ENCODE measurements around the gene LTBP1. TPM values are rescaled to one million over a fixed set of nuclear protein-coding genes. Genes with fewer than 3 reads are reported as not detected.

The LTBP1 gene
- polyA plus RNA-seq, 1 donor (not counting 4 experiments of a cell fraction or from before 2014, with no cell fraction given): 9.2 TPM

- H3K9me1 ChIP-seq (ENCODE audit: control insufficient read depth, extremely low read depth, insufficient read depth, low read length): no peaks in the 10 kb centered on the region
- H3K4me3 ChIP-seq (ENCODE audit: control insufficient read depth in 2 of 3, extremely low read depth in 1 of 3, insufficient read depth in 2 of 3, low read depth in 1 of 3, low read length in 3 of 3): no peak overlapping the region
- H2AFZ ChIP-seq (ENCODE audit: control insufficient read depth, low read length): no peak overlapping the region
- DNase-seq (ENCODE audit: low read depth, low spot score) (no peak), FAIRE-seq (no peak)
- H3K79me2 ChIP-seq (ENCODE audit: control insufficient read depth, insufficient read depth, low read length): no peaks in the 10 kb centered on the region
- no peaks in the 10 kb centered on the region for H4K20me1 ChIP-seq (ENCODE audit: control insufficient read depth, extremely low read depth, insufficient read depth, low read length)
- peaks cover 10% of the 10 kb centered on the region for H3K4me1 ChIP-seq (ENCODE audit: control insufficient read depth, extremely low read depth, insufficient read depth, low read length)
- H3K9ac ChIP-seq (ENCODE audit: control insufficient read depth, extremely low read depth, insufficient read depth, low read length): no peak overlapping the region
- H3K27ac ChIP-seq (ENCODE audit: control insufficient read depth, insufficient read depth, low read length): no peak overlapping the region
- no peaks in the 10 kb centered on the region for H3K9me3 ChIP-seq (ENCODE audit: control insufficient read depth, low read depth, low read length)
- H3K4me2 ChIP-seq (ENCODE audit: control insufficient read depth, extremely low read depth, insufficient read depth, low read depth, low read length): no peak overlapping the region
- no peaks in the 10 kb centered on the region for H3K27me3 ChIP-seq (ENCODE audit: control insufficient read depth, extremely low read depth, insufficient read depth, low read length)
- H3K36me3 ChIP-seq (ENCODE audit: control insufficient read depth in 2 of 2, extremely low read depth in 1 of 2, insufficient read depth in 2 of 2, low read length in 2 of 2): no peaks in the 10 kb centered on the region
- no peak for TF ChIP-seq EZH2 (IDR thresholded peaks at IDR 0.05; ENCODE audit: low read length)
- TF ChIP-seq, protein P1, sequence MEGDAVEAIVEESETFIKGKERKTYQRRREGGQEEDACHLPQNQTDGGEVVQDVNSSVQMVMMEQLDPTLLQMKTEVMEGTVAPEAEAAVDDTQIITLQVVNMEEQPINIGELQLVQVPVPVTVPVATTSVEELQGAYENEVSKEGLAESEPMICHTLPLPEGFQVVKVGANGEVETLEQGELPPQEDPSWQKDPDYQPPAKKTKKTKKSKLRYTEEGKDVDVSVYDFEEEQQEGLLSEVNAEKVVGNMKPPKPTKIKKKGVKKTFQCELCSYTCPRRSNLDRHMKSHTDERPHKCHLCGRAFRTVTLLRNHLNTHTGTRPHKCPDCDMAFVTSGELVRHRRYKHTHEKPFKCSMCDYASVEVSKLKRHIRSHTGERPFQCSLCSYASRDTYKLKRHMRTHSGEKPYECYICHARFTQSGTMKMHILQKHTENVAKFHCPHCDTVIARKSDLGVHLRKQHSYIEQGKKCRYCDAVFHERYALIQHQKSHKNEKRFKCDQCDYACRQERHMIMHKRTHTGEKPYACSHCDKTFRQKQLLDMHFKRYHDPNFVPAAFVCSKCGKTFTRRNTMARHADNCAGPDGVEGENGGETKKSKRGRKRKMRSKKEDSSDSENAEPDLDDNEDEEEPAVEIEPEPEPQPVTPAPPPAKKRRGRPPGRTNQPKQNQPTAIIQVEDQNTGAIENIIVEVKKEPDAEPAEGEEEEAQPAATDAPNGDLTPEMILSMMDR (optimal IDR thresholded peaks at IDR 0.05 in 1 of 3, IDR thresholded peaks at IDR 0.05 in 1 of 3, conservative IDR thresholded peaks at IDR 0.05 in 1 of 3; ENCODE audit: extremely low read depth in 1 of 3, insufficient read depth in 2 of 3, low read length in 3 of 3): no peak
- dilution Hi-C loops (cut with MboI; ENCODE audit: extremely low pct_ligation_motif_present, low sequenced_read_pairs): no loop called here
Observed at GRCh38 chr2:33077311-33077710, 130.6 kb downstream of the LTBP1 start.

DNA sequence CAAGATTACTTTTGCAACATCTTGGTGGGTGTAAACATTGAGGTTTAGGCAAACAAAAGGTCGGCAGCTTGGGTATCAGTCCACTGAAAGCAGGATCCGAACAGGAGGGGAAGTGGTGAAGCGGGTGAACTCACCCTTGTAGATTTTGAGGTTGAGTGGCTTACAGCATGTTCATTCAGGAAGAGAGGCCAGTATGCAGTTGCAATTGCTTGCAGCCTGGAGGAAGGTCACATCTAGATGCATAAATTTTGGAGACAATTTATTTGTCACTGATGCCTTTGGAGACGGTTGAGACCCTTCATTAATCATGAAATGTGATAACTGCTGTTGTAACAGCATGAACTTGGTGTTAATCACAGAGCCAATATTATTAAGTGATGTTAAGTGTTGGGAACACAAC is 131.1 kb downstream of the LTBP1 start:
- no peak overlapping the region for H3K27ac ChIP-seq (ENCODE audit: control insufficient read depth, insufficient read depth, low read length)
- no peak for DNase-seq (ENCODE audit: low read depth, low spot score)
- TF ChIP-seq EZH2 (IDR thresholded peaks at IDR 0.05; ENCODE audit: low read length): no peak

GRCh38 chr2:33081691-33082090 is 134.9 kb downstream of the LTBP1 start:
- Histone ChIP-seq H3K27me3 (ENCODE audit: control insufficient read depth, extremely low read depth, insufficient read depth, low read length) (no peaks in the 10 kb centered on the region), H3K9ac (ENCODE audit: control insufficient read depth, extremely low read depth, insufficient read depth, low read length) (no peak overlapping the region), H3K36me3 (ENCODE audit: control insufficient read depth in 2 of 2, extremely low read depth in 1 of 2, insufficient read depth in 2 of 2, low read length in 2 of 2) (no peaks in the 10 kb centered on the region), H3K4me3 (ENCODE audit: control insufficient read depth in 2 of 3, extremely low read depth in 1 of 3, insufficient read depth in 2 of 3, low read depth in 1 of 3, low read length in 3 of 3) (no peak overlapping the region), H3K4me2 (ENCODE audit: control insufficient read depth, extremely low read depth, insufficient read depth, low read depth, low read length) (no peak overlapping the region), H3K4me1 (ENCODE audit: control insufficient read depth, extremely low read depth, insufficient read depth, low read length) (peaks cover 10% of the 10 kb centered on the region), H4K20me1 (ENCODE audit: control insufficient read depth, extremely low read depth, insufficient read depth, low read length) (no peaks in the 10 kb centered on the region), H3K27ac (ENCODE audit: control insufficient read depth, insufficient read depth, low read length) (no peak overlapping the region), H3K79me2 (ENCODE audit: control insufficient read depth, insufficient read depth, low read length) (no peaks in the 10 kb centered on the region), H3K9me1 (ENCODE audit: control insufficient read depth, extremely low read depth, insufficient read depth, low read length) (no peaks in the 10 kb centered on the region), H3K9me3 (ENCODE audit: control insufficient read depth, low read depth, low read length) (no peaks in the 10 kb centered on the region), H2AFZ (ENCODE audit: control insufficient read depth, low read length) (no peak overlapping the region)
- no peak for DNase-seq (ENCODE audit: low read depth, low spot score)
- TF ChIP-seq, protein P1 (optimal IDR thresholded peaks at IDR 0.05 in 1 of 3, IDR thresholded peaks at IDR 0.05 in 1 of 3, conservative IDR thresholded peaks at IDR 0.05 in 1 of 3; ENCODE audit: extremely low read depth in 1 of 3, insufficient read depth in 2 of 3, low read length in 3 of 3): no peak
- TF ChIP-seq EZH2 (IDR thresholded peaks at IDR 0.05; ENCODE audit: low read length): no peak
- dilution Hi-C loops (cut with MboI; ENCODE audit: extremely low pct_ligation_motif_present, low sequenced_read_pairs): no loop called here
- FAIRE-seq: no peak

More for the DNA sequence above, 131.1 kb downstream of the LTBP1 start:
- H3K4me1 ChIP-seq (ENCODE audit: control insufficient read depth, extremely low read depth, insufficient read depth, low read length): peaks cover 7% of the 10 kb centered on the region
- no peak overlapping the region for H3K4me3 ChIP-seq (ENCODE audit: control insufficient read depth in 2 of 3, extremely low read depth in 1 of 3, insufficient read depth in 2 of 3, low read depth in 1 of 3, low read length in 3 of 3)
- FAIRE-seq: no peak
- H3K79me2 ChIP-seq (ENCODE audit: control insufficient read depth, insufficient read depth, low read length): no peaks in the 10 kb centered on the region
- dilution Hi-C loops (cut with MboI; ENCODE audit: extremely low pct_ligation_motif_present, low sequenced_read_pairs): no loop called here
- no peaks in the 10 kb centered on the region for H4K20me1 ChIP-seq (ENCODE audit: control insufficient read depth, extremely low read depth, insufficient read depth, low read length)
- H3K9me1 ChIP-seq (ENCODE audit: control insufficient read depth, extremely low read depth, insufficient read depth, low read length): no peaks in the 10 kb centered on the region
- H3K27me3 ChIP-seq (ENCODE audit: control insufficient read depth, extremely low read depth, insufficient read depth, low read length): no peaks in the 10 kb centered on the region
- H3K9me3 ChIP-seq (ENCODE audit: control insufficient read depth, low read depth, low read length): no peaks in the 10 kb centered on the region
- no peak overlapping the region for H3K9ac ChIP-seq (ENCODE audit: control insufficient read depth, extremely low read depth, insufficient read depth, low read length)
- no peaks in the 10 kb centered on the region for H3K36me3 ChIP-seq (ENCODE audit: control insufficient read depth in 2 of 2, extremely low read depth in 1 of 2, insufficient read depth in 2 of 2, low read length in 2 of 2)
- no peak overlapping the region for H2AFZ ChIP-seq (ENCODE audit: control insufficient read depth, low read length)
- no peak overlapping the region for H3K4me2 ChIP-seq (ENCODE audit: control insufficient read depth, extremely low read depth, insufficient read depth, low read depth, low read length)

Data from keratinocyte (primary cell).